Karpas-422 (cell line): ENCODE data around the gene OTOS. TPM values are rescaled to one million over a fixed set of nuclear protein-coding genes. Genes with fewer than 3 reads are reported as not detected.
A peak's percentile ranks its signal among the peaks of the same experiment; 100 is the strongest.

Experiments used
- DNase-seq: peaks from one replicate; pipeline ENCODE4 v3.0.0-alpha.2; 2015
- H2AFZ ChIP-seq: fragments of 200-600 bp; sonication (generic); 2 replicates; pipeline ENCODE4 v1.6.1; 2014; ENCODE audit warnings: antibody characterized with exemption, low read length, mixed read lengths
- H3K27ac ChIP-seq: fragments of 200-600 bp; sonication (generic); 2 replicates; pipeline ENCODE4 v1.5.1; 2014; ENCODE audit warnings: mild to moderate bottlenecking, low read length, moderate library complexity
- H3K27me3 ChIP-seq: fragments of 200-600 bp; sonication (generic); 2 replicates; pipeline ENCODE4 v1.6.1; 2014; ENCODE audit warnings: low read length, mixed read lengths
- H3K36me3 ChIP-seq: fragments of 200-600 bp; sonication (generic); 2 replicates; pipeline ENCODE4 v1.6.1; 2014; ENCODE audit warnings: low read length, mixed read lengths; ENCODE audit not compliant: insufficient read depth
- H3K4me1 ChIP-seq: fragments of 200-600 bp; sonication (generic); 2 replicates; pipeline ENCODE4 v1.6.1; 2014; ENCODE audit warnings: mild to moderate bottlenecking, low read length, mixed read lengths
- H3K4me2 ChIP-seq: fragments of 200-600 bp; sonication (generic); 2 replicates; pipeline ENCODE4 v1.6.1; 2014; ENCODE audit warnings: low read length, low read depth, mild to moderate bottlenecking; ENCODE audit not compliant: poor library complexity, severe bottlenecking
- H3K4me3 ChIP-seq: fragments of 200-600 bp; sonication (generic); 2 replicates; pipeline ENCODE4 v1.5.1; 2014; ENCODE audit warnings: mild to moderate bottlenecking, antibody characterized with exemption, low read length, mixed read lengths
- H3K79me2 ChIP-seq: fragments of 200-600 bp; sonication (generic); 2 replicates; pipeline ENCODE4 v1.6.1; 2014; ENCODE audit warnings: mild to moderate bottlenecking, low read length, mixed read lengths
- H3K9ac ChIP-seq: fragments of 200-600 bp; sonication (generic); 2 replicates; pipeline ENCODE4 v1.6.0; 2014; ENCODE audit warnings: low read length
- H3K9me2 ChIP-seq: fragments of 200-600 bp; sonication (generic), shearing (Covaris generic); replicated peaks from 2 replicates; pipeline ENCODE4 v1.6.0; 2014; ENCODE audit warnings: mild to moderate bottlenecking, low read length, moderate library complexity; ENCODE audit not compliant: insufficient read depth
- H3K9me3 ChIP-seq: fragments of 300-700, 200-600 bp; sonication (generic); 2 replicates; pipeline ENCODE4 v1.6.1; 2014; ENCODE audit warnings: low read length, mixed read lengths
- H4K20me1 ChIP-seq: fragments of 200-600 bp; sonication (generic); 2 replicates; pipeline ENCODE4 v1.6.1; 2014; ENCODE audit warnings: mild to moderate bottlenecking, antibody characterized with exemption, low read length, low read depth; ENCODE audit not compliant: insufficient read depth
- total RNA-seq: library from RNA; depleted of rRNA; stranded (reverse); fragments of >200 nt; shearing (Covaris generic); gene quantifications from 2 replicates; pipeline ENCODE4 v1.2.3, GENCODE V29; 2014; ENCODE audit warnings: low replicate concordance

OTOS gene
- total RNA-seq, 1 experiment from 2014 or later = not detected

- Histone ChIP-seq H3K27me3 (no peaks in the 10 kb centered on the region), H3K27ac (no peak overlapping the region), H3K9me3 (no peaks in the 10 kb centered on the region), H3K79me2 (no peaks in the 10 kb centered on the region), H3K9me2 (no peaks in the 10 kb centered on the region), H3K4me3 (no peak overlapping the region), H3K9ac (no peak overlapping the region), H3K4me2 (no peak overlapping the region), H4K20me1 (no peaks in the 10 kb centered on the region), H3K36me3 (no peaks in the 10 kb centered on the region), H2AFZ (no peak overlapping the region), H3K4me1 (peaks cover 12% of the 10 kb centered on the region)
- peak; percentile 86 for DNase-seq
Observed at GRCh38 chr2:240143801-240144648, 3.6 kb upstream of the OTOS start.

DNA sequence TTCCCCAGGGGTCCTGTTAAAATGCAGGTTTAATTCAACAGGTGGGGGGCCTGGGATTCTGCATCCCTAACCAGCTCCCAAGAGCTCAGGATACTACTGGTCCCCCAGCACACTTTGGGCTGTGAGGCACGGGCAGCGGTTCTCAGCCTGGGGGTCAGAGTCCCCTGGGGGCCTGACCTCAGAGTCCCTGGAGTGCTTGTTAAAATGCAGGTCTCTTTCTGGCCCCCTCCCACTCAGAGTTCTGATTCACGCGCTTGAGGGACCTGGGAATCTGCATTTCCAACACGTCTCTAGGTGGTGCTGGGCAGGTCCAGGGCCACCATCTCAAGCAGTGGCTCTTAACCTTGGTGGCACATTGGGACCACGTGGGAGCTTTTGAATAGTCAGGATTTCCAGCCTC lies 2.8 kb upstream of the OTOS start:
- H3K4me1 ChIP-seq = peaks cover 12% of the 10 kb centered on the region
- no peaks in the 10 kb centered on the region for H3K27me3 ChIP-seq
- no peak overlapping the region for H2AFZ ChIP-seq
- DNase-seq = peak; percentile 43
- H3K4me3 ChIP-seq = no peak overlapping the region
- H3K9me2 ChIP-seq = no peaks in the 10 kb centered on the region
- no peak overlapping the region for H3K27ac ChIP-seq
- no peaks in the 10 kb centered on the region for H3K36me3 ChIP-seq
- H4K20me1 ChIP-seq = no peaks in the 10 kb centered on the region
- no peak overlapping the region for H3K4me2 ChIP-seq
- H3K79me2 ChIP-seq = no peaks in the 10 kb centered on the region
- H3K9me3 ChIP-seq = no peaks in the 10 kb centered on the region
- H3K9ac ChIP-seq = no peak overlapping the region

GRCh38 chr2:240142859-240143258 lies 2.4 kb upstream of the OTOS start:
- Histone ChIP-seq H3K36me3 (no peaks in the 10 kb centered on the region), H4K20me1 (no peaks in the 10 kb centered on the region), H3K4me2 (no peak overlapping the region), H3K27ac (no peak overlapping the region), H3K9me3 (no peaks in the 10 kb centered on the region), H3K79me2 (no peaks in the 10 kb centered on the region), H3K4me1 (peaks cover 12% of the 10 kb centered on the region), H2AFZ (no peak overlapping the region), H3K9ac (no peak overlapping the region), H3K4me3 (no peak overlapping the region), H3K9me2 (no peaks in the 10 kb centered on the region), H3K27me3 (no peaks in the 10 kb centered on the region)
- DNase-seq = no peak

- no peaks in the 10 kb centered on the region for H3K9me3 ChIP-seq
- H3K4me3 ChIP-seq = no peak overlapping the region
- H4K20me1 ChIP-seq = no peaks in the 10 kb centered on the region
- H2AFZ ChIP-seq = no peak overlapping the region
- no peaks in the 10 kb centered on the region for H3K27me3 ChIP-seq
- H3K79me2 ChIP-seq = no peaks in the 10 kb centered on the region
- no peak overlapping the region for H3K4me2 ChIP-seq
- H3K27ac ChIP-seq = no peak overlapping the region
- no peaks in the 10 kb centered on the region for H3K9me2 ChIP-seq
- H3K4me1 ChIP-seq = peaks cover 12% of the 10 kb centered on the region
- H3K9ac ChIP-seq = no peak overlapping the region
- no peaks in the 10 kb centered on the region for H3K36me3 ChIP-seq
- no peak for DNase-seq
Observed at GRCh38 chr2:240142256-240142775, 1.9 kb upstream of the OTOS start.

DNA sequence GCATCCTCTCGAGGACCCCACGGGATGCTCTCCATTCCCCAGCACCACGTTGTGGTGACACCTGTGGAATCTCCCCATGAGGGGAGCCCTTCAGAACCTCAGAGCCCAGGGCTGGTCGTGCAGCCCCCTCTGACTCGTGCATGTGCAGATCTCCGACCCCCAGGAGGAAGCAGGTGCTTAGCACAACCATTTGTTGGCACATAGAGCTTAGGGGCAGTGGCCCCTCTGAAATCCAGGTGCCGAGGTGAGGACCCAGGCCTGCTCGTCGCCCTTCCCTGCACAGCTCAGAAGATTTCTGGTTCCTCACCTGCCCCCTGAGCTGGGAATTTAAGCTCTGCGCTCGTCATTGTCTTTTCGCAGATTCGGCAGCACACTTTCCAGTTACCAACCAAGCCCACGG lies 1.3 kb upstream of the OTOS start:
- H3K36me3 ChIP-seq = no peaks in the 10 kb centered on the region
- H3K9me3 ChIP-seq = no peaks in the 10 kb centered on the region
- no peaks in the 10 kb centered on the region for H3K27me3 ChIP-seq
- H3K4me2 ChIP-seq = no peak overlapping the region
- no peak overlapping the region for H3K4me3 ChIP-seq
- no peak overlapping the region for H3K27ac ChIP-seq
- H3K79me2 ChIP-seq = no peaks in the 10 kb centered on the region
- peaks cover 15% of the 10 kb centered on the region for H3K4me1 ChIP-seq
- H4K20me1 ChIP-seq = no peaks in the 10 kb centered on the region
- H2AFZ ChIP-seq = no peak overlapping the region
- no peak overlapping the region for H3K9ac ChIP-seq
- H3K9me2 ChIP-seq = no peaks in the 10 kb centered on the region
- DNase-seq = no peak

DNA sequence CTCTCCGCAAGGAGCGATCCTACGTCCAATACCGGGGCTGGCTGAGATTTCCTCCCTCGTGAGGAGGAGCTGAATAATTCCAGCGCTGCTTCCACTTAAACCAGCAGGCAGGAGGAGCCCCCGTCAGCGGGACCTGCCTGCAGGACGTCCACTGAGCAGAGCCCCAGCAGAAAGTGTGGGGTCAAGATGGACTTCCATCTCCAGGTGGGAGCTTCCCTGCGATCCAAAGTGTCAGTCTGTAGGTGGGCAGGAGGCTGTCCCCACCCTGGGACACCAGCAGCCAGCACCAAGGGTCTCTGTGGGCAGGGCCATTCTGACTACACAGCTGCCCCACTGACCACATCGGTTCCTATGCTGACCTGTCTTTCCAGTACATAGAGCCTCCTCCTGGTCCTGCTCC lies 462 bp upstream of the OTOS start:
- H3K36me3 ChIP-seq = no peaks in the 10 kb centered on the region
- no peak overlapping the region for H3K4me2 ChIP-seq
- H3K9me3 ChIP-seq = no peaks in the 10 kb centered on the region
- H3K27ac ChIP-seq = no peak overlapping the region
- H3K4me3 ChIP-seq = no peak overlapping the region
- no peaks in the 10 kb centered on the region for H4K20me1 ChIP-seq
- no peaks in the 10 kb centered on the region for H3K27me3 ChIP-seq
- H2AFZ ChIP-seq = no peak overlapping the region
- no peaks in the 10 kb centered on the region for H3K9me2 ChIP-seq
- DNase-seq = no peak
- peaks cover 20% of the 10 kb centered on the region for H3K4me1 ChIP-seq
- peaks cover 2% of the 10 kb centered on the region for H3K79me2 ChIP-seq
- H3K9ac ChIP-seq = no peak overlapping the region

DNA sequence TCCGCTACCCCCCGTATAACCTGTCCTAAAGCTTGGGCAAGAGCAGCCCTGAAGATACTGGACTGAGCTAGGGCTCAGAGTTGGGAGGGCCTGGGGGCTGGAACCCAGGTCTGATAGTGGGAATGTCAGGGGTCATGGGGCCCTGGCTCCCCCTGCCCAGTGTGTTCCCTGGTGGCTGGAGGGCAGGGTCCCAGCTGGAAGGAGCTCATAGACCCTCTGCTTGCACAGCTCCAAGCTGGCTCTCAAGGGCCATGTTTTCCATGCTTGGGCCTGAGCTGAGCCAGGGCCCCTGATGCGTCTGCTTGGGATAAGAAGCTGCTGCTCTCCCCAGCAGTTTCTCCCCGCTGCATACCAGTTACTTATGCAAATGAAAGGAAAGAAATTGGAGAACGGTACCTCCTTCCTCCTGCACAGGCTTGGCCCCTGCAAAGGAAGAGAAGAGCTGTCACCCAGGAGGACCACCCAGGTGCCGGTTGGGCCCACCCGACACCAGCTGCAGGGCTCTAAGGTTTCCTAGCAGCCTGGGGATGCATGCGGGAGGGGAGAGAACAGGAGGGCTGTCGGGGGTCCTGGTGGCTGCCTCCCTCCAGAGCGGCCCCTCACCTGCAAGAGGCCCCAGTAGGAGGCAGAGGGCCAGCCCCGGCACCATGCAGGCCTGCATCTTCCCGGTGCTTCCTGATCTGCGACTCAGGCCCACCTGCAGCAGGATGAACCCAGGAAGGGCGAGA lies 628 bp downstream of the OTOS start:
- no peaks in the 10 kb centered on the region for H3K9me2 ChIP-seq
- no peak overlapping the region for H3K27ac ChIP-seq
- H3K4me3 ChIP-seq = no peak overlapping the region
- no peaks in the 10 kb centered on the region for H3K36me3 ChIP-seq
- peaks cover 13% of the 10 kb centered on the region for H3K79me2 ChIP-seq
- DNase-seq = peak; percentile 61
- H3K9me3 ChIP-seq = no peaks in the 10 kb centered on the region
- 0 out of 2 replicates have a peak overlapping the region, but pooled peaks have one; percentile 20 for H3K9ac ChIP-seq
- H4K20me1 ChIP-seq = peaks cover 8% of the 10 kb centered on the region
- no peaks in the 10 kb centered on the region for H3K27me3 ChIP-seq
- no peak overlapping the region for H2AFZ ChIP-seq
- H3K4me1 ChIP-seq = peaks cover 27% of the 10 kb centered on the region
- H3K4me2 ChIP-seq = peak overlapping the region; percentile 32

DNA sequence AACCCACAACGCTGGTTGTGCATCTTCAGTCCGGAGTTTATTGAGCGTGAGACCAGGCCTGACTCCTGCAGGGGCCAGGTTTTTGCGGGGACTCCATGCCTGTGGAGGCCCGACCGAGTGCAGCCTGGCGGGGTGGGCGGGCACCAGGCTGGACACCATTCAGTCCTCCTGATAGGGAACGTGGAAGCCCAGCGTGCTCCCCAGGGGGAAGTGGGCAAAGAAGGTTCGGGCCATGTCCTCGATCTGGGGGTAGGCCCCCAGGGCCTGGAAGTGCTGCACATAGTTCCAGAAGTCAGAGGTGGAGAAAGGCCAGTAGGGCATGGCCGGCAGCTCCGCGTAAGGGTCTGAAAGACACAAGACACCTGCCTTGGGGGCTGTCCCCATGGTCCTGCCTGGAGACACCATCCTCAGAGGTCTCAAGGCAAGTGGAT lies 1.4 kb downstream of the OTOS start:
- H3K9ac ChIP-seq = 0 out of 2 replicates have a peak overlapping the region, but pooled peaks have one; percentile 20
- no peaks in the 10 kb centered on the region for H3K36me3 ChIP-seq
- no peaks in the 10 kb centered on the region for H3K9me3 ChIP-seq
- H3K4me1 ChIP-seq = peaks cover 31% of the 10 kb centered on the region
- no peak overlapping the region for H3K27ac ChIP-seq
- no peaks in the 10 kb centered on the region for H3K27me3 ChIP-seq
- no peak overlapping the region for H3K4me3 ChIP-seq
- DNase-seq = no peak
- peaks cover 16% of the 10 kb centered on the region for H4K20me1 ChIP-seq
- peaks cover 21% of the 10 kb centered on the region for H3K79me2 ChIP-seq
- no peak overlapping the region for H3K4me2 ChIP-seq
- no peaks in the 10 kb centered on the region for H3K9me2 ChIP-seq
- H2AFZ ChIP-seq = no peak overlapping the region
